RWPE1 (cell line): Measurements from ENCODE around the gene UNCX.

Source experiments
- CTCF ChIA-PET: fragments of 350-600 bp; sonication (Branson Sonifier 250); formaldehyde crosslinking; extraction: SDS; loops from one replicate; lab custom pipeline; 2021; lab: Yijun Ruan, JAX
- POLR2A ChIA-PET: fragments of 400-600 bp; formaldehyde crosslinking; extraction: SDS; loops from one replicate; lab custom pipeline; 2020; ENCODE audit warnings: antibody characterized with exemption; ENCODE audit not compliant: low non-redundant PET; lab: Yijun Ruan, JAX
- DNase-seq: peaks from one replicate; pipeline ENCODE4 v3.0.0; 2012; ENCODE audit warnings: low spot score
- H3K27ac ChIP-seq: fragments of 450-650 bp; 2 replicates; pipeline ENCODE4 v1.5.1; 2017
- CTCF ChIP-seq: fragments of 450-650 bp; conservative IDR thresholded peaks from 2 replicates; pipeline ENCODE4 v1.5.1; 2017; ENCODE audit warnings: low read depth, mild to moderate bottlenecking

Gene UNCX

GRCh38 chr7:1238931-1239802 lies 6.5 kb downstream of the UNCX start:
- no peak for TF ChIP-seq CTCF
- no peak for DNase-seq
- POLR2A ChIA-PET, result no interaction called here
- no peak overlapping the region for H3K27ac ChIP-seq
- CTCF ChIA-PET, result interaction anchor here (0.5 kb wide), 1 partner anchor 15 kb away, joined by 4 read pairs; no protein-coding TSS in a partner anchor

- DNase-seq, result no peak
- ChIA-PET CTCF (interaction anchor here (0.5 to 1.1 kb wide), 2 partner anchors 14 to 16 kb away, joined by 3 to 4 read pairs; no protein-coding TSS in a partner anchor), POLR2A (no interaction called here)
Observed at GRCh38 chr7:1239803-1240516, 7.3 kb downstream of the UNCX start.

DNA sequence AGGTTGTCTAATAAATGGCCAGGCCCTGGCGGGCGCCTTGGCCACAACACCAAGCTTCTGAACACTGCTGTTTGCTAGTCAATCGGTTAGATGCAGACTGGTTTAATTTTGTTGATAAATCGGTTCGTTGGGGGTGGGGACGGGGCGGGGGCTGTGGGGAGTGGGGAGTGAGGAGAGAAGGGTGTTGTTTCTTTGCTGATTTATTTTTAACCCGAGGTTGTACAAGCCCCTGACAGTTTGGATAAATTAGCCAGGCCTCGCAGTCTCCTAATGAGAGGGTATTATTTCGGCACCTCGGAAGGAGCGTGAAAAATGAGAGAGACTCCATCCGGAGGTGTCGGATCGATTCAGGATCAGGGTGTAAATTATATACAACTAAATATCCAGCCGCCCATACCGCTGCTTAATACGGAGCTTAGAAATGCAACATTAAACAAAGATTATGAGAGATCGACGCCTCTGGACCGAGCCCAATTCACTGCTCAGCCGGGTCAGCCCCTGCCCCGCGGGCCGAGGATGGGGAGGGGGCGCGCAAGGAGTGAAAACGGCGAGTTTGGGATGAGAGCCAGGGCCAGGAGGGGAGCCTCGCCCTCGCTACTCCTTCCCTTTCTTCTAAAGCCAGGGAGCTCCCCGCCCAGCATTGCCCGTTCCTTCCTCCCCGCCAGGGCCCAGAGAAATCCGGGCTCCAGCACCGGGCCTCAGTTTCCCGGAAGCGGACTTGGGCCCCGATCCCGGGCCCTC lies 8.0 kb downstream of the UNCX start:
- DNase-seq, result no peak
- POLR2A ChIA-PET, result no interaction called here
- no peak for TF ChIP-seq CTCF

More at GRCh38 chr7:1239803-1240516, 7.3 kb downstream of the UNCX start:
- TF ChIP-seq CTCF, result no peak
- no peak overlapping the region for H3K27ac ChIP-seq

DNA sequence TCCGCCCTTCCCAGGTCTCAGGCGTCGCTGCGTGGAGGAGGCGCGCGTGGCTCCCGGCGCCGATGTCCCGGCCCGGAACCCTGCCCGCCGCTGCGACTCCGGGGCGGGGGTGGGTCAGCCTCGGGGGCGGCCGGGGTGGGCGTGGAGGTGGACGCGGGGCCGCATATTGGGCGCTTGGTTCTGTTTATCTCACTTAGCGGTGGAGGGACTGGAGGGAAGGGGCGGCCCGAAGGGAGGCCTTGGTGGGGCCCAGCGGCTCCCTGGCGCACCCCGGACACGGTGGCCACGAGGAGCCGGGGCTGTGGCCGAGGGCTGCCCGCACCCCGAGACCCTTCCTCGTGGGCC lies 8.6 kb downstream of the UNCX start:
- DNase-seq, result no peak
- H3K27ac ChIP-seq, result no peak overlapping the region
- CTCF ChIA-PET, result no interaction called here
- no peak for TF ChIP-seq CTCF
- POLR2A ChIA-PET, result no interaction called here

More for the DNA sequence above, 8.0 kb downstream of the UNCX start:
- CTCF ChIA-PET, result interaction anchor here (1.1 kb wide), 1 partner anchor 15 kb away, joined by 3 read pairs; no protein-coding TSS in a partner anchor
- no peak overlapping the region for H3K27ac ChIP-seq

- ChIA-PET POLR2A (no interaction called here), CTCF (no interaction called here)
- no peak overlapping the region for H3K27ac ChIP-seq
- TF ChIP-seq CTCF, result no peak
- DNase-seq, result no peak
Observed at GRCh38 chr7:1241603-1242255, 9.1 kb downstream of the UNCX start.

DNA sequence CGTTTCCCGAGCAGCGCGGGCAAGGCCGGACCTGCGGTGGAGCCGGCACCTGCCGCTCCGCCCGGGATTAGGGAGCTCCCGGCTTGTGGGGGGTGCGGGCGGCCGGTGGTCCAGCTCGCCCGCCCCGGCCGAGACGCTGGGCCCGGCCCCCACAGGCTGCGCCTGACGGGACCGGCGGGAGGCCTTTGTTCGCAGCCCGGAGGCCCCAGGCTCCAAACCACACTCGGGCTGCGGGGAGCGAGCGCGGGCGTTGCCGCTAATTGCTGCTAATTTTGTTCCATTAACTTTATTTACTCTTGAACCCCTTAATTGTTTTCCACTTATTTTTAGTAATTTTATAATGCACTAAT lies 9.6 kb downstream of the UNCX start:
- no peak for TF ChIP-seq CTCF
- H3K27ac ChIP-seq, result no peak overlapping the region
- no peak for DNase-seq
- ChIA-PET POLR2A (no interaction called here), CTCF (no interaction called here)
